Skin epidermis (tissue), 12 donors: Measurements from ENCODE around the gene FOXL2.
"Not testable (repeated sequence)": the region's sequence is repeated elsewhere in the genome, so short reads cannot be mapped to it uniquely, and the experiment has no call there.

ENCODE experiments used
- H3K27ac ChIP-seq, 21 experiments: fragments of 200-600 bp; sonication (generic) in 11 of 21; one replicate each; pipeline ENCODE4 v1.5.0; 2020; ENCODE audit warnings: mild to moderate bottlenecking in 3 of 21, inconsistent platforms in 2 of 21, moderate library complexity in 2 of 21
- H3K4me3 ChIP-seq, 7 experiments: fragments of 200-600 bp; sonication (generic) in 2 of 7; one replicate each; pipeline ENCODE4 v1.5.0; 2020; ENCODE audit warnings: inconsistent platforms in 2 of 7, mild to moderate bottlenecking in 2 of 7, moderate library complexity in 1 of 7

Gene FOXL2

DNA sequence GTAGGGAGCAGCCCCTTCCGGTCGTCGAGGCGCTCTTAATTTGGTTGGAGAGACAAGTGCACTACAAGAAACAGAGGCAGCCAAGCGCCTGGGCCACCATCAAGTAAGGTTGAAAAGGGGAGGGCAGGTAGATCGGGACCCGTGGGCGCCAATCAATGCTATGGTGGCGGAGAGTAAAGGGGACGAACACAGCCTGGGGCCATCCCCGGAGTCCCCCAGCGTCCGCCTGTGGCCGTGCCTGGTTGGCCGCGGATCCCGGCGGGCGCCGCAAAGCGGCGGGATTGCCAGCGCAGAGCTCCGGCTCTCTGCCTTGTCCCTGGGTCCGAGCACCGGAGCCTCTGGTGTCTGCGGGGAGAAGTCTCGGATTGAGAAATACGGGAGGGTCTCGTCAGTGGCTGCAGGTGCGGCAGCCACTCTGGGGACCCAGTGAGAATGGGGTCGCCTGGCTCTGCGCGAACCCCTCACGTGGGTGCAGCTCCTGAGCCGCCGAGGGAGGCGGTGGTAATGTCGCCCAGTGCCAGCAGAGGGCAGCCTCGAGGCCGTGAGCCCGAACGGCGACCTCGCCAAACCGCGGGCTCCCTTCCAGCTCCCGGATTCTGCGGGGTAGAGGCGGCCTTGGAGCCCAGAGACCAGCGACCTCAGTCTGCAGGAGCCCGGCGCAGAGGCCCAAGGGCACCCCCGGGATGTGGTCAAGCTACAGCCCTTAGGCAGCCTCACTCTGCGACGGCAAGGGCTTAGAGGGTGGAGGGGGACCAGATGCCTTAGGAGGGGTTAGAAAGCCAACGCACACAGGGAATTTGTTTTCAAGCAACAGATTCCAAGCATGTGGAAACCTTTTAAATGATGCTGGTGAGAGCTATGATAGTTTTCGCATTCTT lies 10.8 kb downstream of the FOXL2 start:
- peak overlapping the region in 6 of 7 experiments; percentile 1 to 30 (median 20) for H3K4me3 ChIP-seq
- H3K27ac ChIP-seq = no peak overlapping the region

DNA sequence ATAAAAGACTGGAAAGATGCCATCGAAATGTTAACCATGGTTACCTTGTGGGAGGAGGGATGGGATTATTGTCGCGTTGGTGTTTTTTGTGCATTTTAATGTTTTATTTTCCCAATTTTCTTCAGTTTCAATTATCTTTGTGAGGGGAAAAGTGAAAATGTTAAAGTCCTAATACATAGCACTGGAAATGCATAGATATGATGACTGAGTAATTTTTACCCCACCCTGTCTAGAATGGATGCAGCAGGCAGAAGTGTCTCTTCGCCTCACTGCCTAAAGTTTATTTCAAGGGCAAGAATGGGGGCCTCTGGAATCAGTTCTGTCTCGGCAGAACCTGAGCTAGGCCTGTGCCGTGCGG lies 11.5 kb downstream of the FOXL2 start:
- Histone ChIP-seq H3K4me3 (peak overlapping the region in 3 of 7 experiments; percentile 19 to 30 (median 20)), H3K27ac (no peak overlapping the region)

DNA sequence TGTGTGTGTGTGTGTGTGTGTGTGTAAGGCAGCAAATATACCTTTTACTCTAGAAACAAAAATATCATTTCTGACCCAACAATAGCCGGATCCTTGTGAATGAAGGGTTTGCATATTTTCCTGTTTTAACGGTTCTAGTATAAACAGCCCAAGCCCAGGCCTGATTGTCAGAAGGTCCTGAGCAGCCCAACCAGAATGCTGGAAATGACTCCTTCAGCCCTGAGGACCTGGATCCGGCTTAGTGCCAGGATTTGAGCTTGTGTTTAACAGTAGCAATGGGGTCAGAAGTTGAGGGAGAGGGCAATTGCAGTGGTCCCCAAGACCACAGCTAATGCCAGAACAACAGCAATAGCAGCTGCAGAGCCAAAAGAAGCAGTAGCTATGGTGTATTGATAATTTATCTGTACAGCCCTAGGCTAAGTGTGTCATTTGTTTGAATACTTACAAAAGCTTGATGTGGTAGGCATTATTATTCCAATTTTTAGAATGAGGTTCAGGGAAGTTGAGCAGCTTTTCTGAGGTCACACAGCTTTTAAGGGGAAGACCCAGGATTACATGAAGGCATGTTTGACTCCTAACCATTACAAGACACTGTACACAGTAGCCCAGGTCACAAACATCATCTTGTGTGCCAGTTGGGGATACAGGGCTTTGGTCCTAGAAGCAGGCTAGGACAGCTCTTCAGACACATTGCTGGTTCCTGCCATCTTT lies 12.8 kb downstream of the FOXL2 start:
- Histone ChIP-seq H3K4me3 (no peak overlapping the region), H3K27ac (no peak overlapping the region)

DNA sequence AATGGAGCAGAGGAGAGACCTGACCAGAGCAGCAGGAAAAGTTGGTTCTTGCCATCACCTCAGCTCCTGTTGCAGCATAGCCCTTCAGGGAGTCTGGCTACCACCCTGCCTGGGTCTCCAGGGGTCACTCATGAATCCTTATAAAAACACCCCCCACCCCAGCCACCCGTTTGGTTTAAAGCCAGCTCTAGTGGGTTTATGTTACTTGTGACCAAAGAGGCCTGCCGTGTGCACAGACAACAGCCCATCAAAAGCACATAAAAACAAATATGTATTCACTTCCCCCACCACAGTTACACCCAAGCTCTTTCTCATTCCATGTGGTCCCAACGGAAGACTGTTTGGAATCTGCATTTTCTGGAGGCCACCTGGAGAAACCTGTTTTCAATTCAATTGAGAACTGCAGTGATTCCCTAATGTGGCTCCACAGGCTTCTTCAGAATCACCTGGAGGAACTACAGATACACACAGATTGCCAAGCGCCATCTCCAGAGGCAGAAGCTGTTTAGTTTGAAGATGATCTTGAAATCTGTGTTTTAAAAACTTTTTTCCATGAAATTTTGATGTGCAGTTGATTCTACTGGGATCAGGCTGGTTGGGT lies 13.8 kb downstream of the FOXL2 start:
- H3K27ac ChIP-seq = no peak overlapping the region
- no peak overlapping the region for H3K4me3 ChIP-seq

DNA sequence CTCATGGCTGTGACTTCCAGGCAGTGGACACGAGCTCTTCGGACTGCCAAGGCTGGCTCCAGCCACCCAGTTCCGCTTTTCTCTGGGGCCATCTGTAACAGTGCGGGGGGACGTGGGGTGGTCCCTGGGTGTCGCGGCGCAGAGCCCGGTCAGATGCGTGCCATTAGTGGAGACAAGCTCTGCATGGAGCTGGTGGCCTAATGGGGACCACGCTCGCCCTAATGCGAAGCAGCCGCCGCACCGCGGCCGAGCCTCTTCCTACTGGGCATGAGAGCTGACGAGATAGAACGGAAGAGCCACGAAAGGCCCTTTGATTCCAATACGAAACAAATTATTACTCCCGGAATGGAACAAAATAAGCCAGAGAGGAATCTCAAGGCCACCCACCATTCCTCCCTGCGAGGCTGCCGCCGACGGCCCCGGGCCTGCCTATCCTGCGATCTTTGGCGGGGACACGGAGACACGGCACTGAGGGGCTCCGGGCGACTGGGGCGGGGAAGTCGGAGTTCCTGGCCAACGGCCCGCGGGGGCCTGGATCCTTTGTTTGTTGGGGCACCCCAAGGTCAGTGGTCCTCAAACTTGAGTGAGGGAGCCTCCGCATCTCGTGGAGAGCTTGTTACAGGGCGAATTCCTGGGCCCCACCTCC lies 18.1 kb downstream of the FOXL2 start:
- peak overlapping the region in 1 of 21 experiments; percentile 13 for H3K27ac ChIP-seq

DNA sequence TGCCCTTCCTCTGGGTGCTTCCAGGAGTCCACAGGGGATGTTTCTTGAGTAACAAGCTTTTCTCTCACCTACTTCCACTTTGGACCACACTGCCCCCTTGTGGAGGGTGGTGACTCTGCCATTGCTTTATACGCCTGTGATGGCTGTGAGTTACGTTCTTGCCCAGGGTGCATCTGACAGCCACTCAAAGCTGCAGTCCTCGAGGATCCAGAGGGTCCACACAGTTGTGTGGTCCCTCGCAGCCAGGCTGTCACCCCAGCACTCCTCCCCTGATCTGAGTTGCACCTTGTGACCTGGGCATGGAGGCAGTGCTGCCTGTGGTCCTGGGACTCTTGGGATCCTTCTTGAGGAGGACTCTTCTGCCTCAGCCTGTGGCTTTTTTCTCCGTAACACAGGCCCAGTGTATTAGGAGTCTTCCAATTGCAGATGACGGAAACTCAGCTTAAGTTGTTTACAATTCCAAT lies 23.4 kb downstream of the FOXL2 start:
- H3K27ac ChIP-seq = no peak overlapping the region
- H3K4me3 ChIP-seq = no peak overlapping the region

More for the DNA sequence above, 18.1 kb downstream of the FOXL2 start:
- no peak overlapping the region for H3K4me3 ChIP-seq

DNA sequence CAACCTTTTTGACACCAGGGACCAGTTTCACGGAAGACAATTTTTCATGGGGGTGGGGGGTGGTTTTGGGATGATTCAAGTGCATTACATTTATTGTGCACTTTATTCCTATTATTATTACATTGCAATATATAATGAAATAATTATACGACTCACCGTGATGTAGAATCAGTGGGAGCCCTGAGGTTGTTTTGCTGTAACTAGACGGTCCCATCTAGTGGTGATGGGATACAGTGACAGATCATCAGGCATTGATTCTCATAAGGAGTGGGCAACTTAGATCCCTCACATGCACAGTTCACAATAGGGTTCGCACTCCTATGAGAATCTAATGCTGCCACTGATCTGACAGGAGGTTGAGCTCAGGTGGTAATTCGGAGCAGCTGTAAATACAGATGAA lies 24.5 kb downstream of the FOXL2 start:
- H3K4me3 ChIP-seq, H3K27ac ChIP-seq: not testable (repeated sequence)

DNA sequence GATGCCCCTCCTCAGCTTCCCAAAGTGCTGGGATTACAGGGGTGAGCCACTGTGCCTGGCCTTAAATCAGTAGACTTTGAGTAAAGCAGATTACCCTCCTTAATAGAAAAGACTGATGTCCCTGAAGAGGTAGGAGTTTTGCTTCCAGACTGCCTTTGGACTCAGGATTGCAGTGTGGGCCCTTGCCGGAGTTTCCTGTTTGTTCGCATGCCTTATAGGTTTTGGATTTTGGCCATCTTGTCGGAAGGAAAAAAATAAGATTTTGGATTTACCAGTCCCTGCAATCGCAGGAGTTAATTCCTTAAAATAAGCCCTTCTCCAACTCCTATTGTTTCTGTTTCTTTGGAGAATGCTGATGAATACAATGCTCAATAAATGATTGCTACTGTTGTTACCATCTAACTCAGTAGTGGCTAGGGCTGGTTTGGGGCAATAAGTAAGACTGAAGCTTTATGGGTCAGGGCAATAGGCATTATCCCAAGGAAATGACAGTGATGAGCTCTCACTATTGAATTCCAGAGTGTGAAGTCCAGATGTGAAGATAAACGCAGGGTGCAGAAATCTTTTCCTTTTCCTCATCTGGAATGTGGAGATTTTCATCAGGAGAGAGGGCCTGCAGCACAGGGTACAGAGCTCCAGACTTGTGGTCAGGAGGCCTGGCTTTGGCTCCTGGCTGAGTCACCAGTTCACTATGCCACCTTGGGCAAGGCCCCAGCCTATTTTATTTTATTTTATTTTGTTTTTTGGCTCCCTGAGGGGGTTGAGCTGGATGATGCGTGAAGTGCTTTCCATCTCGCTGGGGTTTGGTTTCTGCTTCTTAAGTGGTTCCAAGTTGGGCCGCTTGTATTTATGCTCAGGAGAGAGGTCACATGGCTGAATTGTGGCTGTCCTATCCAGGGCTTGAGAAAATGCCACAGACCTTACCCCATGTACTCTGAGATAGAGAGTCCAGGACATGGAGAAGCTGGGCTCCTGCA lies 25.3 kb downstream of the FOXL2 start:
- no peak overlapping the region for H3K27ac ChIP-seq
- H3K4me3 ChIP-seq = no peak overlapping the region

DNA sequence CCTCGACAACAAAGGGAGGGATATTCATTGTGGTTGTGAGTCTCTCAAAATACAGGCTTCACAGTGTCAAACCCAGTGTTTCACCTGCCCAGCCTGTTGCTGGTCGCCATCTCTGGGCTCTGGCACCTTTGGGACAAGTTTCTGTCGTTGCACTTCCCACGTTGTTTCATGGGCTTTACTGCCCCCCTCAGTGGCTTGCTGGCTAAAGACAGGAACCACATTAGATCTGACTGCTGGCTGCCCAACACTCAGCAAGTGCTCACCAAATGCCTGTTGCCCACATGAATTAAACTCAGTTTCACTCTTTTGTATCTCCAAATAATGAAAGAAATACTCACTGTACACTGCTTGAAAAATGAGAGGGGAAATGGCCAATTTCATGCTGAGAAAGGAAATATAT lies 27.6 kb downstream of the FOXL2 start:
- H3K27ac ChIP-seq = no peak overlapping the region
- no peak overlapping the region for H3K4me3 ChIP-seq

DNA sequence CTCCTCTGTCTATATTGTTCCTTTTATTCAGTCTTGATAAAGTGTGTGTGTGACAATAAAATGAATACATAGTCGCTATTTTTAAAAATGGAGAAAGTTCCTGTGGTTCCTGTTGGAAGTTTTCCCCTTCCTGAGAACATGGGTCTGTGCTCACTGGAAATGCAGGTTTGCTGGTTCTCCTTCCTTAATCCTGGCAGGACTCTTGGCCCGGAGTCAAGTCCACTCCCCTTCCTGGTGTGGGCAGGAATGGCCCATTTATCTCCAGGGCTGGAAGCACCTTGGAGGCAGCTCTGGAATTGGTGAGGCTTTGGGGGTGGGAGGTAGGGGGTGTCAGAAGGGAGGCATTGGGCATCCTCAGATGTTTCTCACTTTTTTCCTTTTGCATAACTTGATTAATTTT lies 30.1 kb downstream of the FOXL2 start:
- Histone ChIP-seq H3K4me3 (no peak overlapping the region), H3K27ac (no peak overlapping the region)

DNA sequence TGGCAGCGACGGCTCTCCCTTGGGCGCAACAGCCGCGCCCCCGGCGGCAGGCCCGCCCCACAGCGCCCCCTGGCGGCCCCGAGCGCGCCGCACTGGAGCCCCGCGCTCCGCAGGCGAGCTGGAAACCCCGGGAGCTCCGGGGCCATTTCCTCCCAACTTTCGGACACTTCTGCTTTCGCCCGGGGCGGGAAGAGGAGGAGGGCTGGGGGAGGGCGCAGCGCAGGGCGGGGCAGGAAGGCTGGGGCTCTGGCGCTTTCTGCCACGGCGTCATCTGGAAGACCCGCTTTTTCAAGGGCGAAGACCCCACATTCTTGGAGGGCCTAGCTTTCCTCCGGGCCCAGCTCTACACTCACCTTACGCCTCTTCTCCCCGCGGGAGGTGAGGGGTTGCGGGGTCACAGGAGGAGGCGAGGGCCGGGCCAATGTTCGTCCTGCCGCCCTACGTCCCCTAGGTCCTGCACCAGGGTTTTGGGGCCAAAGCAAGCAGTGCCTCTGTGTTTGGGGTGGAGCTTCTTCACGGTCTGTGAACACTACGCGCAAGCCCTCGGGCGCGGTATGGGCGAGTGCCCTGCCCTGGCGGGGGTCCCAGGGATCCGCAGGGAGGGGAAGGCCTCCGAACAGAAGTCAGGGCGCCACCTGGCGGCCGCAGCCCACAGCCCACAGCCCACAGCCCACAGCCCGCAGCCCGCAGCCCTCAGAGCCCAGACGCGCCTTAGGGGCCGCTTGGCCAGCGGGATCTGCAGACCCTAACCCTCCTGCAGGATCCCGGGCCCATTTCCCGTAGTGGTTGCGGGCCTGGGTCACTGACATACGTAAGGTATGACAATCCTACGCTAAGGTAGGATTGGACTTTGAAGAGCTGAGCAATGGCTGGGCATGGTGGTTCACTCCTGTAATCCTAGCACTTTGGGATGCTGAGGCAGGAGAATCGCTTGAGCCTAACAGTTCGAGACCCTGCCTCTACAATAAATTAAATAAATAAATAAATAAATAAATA lies 31.1 kb downstream of the FOXL2 start:
- peak overlapping the region; percentile 49 to 82 (median 62) for H3K4me3 ChIP-seq
- peak overlapping the region; percentile 66 to 95 (median 89) for H3K27ac ChIP-seq

DNA sequence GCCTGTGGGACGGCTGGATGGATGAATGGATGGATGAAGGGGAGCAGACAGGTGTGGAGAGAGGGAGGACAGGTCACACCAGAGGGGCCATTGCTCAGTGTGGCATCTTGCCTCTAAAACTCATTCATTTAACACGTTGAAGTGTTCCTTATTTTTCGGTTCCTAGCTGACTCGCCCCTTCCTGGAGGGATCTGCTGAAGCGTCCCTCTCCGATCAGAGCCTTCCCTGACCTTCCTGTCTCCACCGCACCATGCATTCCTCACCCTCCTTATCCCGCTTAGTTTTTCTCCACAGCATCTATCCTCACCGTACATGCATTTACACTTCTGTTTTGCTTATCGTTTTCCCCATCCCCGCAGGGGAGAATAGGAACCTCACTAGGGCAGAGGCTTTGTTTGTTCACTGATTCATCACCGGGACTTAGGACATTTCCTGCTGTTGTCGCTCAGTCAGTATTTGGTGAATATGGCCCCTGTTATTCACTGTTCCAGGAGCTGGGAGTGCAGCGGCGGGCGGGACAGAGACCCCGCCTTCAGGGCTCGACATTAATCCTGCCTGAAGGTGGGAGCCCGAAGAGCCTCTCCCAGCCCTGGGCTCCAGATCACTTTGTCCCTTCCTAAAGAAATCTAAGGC lies 32.0 kb downstream of the FOXL2 start:
- H3K4me3 ChIP-seq = peak overlapping the region; percentile 49 to 82 (median 62)

DNA sequence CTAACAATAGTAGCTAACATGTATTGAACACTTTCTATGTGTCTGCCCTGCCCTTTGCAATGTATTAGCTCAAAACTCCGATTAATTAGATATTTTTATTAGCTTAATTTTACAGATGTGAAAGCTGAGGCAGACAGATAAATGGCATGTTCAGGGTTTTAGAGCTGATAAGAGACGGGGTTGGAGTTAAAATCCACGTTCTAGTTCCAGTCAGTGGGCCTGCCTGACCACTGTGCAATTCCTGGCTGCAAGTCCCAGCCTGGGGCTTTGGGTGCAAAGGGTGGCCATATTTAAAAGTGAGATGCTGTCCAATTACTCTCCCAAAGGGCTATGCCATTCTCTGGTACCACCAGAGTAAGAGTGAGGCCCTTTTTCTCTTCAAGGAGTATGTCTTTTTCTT lies 33.2 kb downstream of the FOXL2 start:
- H3K4me3 ChIP-seq = no peak overlapping the region

More for the DNA sequence above, 32.0 kb downstream of the FOXL2 start:
- H3K27ac ChIP-seq = peak overlapping the region in 20 of 21 experiments; percentile 79 to 95 (median 89)

DNA sequence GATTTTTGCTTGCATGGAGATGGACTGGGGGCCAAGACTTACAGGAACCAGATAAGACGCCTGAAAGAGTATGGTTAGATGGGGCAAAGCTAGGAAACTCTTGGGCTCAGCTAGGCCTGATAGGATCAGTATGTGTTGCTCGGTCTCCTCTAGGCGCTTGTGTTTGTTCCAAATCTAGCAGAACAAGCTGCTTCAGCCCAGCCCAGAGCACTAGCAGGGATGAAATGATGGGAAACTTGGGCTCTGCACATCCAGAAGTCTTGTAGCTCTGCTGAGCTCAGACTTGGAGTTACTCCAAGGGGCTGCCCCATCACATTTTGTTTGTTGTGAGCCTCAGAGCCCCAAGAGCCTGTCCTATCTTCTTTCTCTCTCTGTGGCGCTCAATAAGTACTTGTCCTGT lies 34.7 kb downstream of the FOXL2 start:
- H3K4me3 ChIP-seq = no peak overlapping the region
- peak overlapping the region in 5 of 21 experiments; percentile 8 to 57 (median 17) for H3K27ac ChIP-seq

More for the DNA sequence above, 33.2 kb downstream of the FOXL2 start:
- H3K27ac ChIP-seq = no peak overlapping the region

DNA sequence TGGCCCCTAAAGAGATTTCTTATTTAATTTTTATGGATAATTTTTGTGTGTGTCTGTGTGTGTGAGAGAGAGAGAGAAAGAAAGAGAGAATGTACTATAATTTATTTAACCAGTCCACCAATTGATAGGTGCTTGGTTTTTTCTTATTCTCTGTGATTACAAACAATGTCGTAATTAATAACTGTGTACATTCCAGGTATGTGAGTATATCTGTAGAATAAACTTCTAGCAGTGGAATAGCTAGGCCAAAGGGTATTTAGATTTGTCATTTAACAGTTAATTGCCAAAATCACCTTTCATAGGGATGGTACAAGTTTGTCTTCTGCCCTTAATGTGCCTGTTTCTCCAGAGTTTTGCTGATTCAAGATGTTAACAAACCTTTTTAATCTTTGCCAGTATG lies 35.3 kb downstream of the FOXL2 start:
- no peak overlapping the region for H3K4me3 ChIP-seq

DNA sequence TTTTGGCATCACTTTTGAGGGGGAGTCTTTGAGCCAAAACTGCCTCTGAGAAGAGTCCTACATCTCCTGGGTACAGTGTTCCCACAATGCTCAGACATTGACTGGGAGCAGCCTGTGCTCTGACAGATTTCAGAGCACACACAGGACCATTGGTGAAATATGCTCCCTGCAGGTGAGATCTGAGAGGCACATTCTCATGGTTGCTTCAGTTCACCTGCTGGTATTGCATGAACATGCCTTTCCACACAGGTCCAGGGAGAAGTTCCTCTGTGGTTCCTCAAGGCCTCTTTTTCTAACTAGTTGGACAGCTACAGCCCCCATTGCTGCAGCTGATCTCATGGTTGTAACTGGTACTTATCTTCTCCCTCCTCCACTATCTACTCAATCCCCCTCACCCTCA lies 37.0 kb downstream of the FOXL2 start:
- H3K4me3 ChIP-seq = no peak overlapping the region

More for the DNA sequence above, 35.3 kb downstream of the FOXL2 start:
- H3K27ac ChIP-seq = peak overlapping the region in 1 of 21 experiments; percentile 10

DNA sequence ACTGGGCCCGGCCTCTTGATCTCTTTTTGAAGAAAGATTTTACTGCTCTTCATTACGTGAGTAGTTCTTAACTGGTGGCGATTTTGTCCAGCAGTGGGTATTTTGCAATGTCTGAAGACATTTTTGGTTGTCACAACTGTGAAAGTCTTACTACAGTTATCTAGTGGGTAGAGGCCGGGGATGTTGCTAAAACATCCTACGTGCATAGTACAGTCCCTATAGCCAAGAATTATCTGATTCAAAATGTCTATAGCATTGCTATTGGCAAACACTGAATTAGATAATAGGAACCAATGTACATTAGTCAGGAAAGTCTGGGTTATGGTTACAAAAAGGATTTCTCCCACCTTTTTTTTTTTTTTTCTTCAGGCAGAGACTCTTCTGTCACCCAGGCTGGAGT lies 38.1 kb downstream of the FOXL2 start:
- Histone ChIP-seq H3K4me3 (no peak overlapping the region), H3K27ac (no peak overlapping the region)

More for the DNA sequence above, 37.0 kb downstream of the FOXL2 start:
- no peak overlapping the region for H3K27ac ChIP-seq
